Progenitor cell of endocrine pancreas (in vitro differentiated cells): Measurements from ENCODE around the gene MYL2. TPM values are rescaled to one million over a fixed set of nuclear protein-coding genes. Genes with fewer than 3 reads are reported as not detected.

Source experiments
- DNase-seq: peaks from one replicate; pipeline ENCODE4 v3.0.0; 2021; ENCODE audit warnings: low spot score; ENCODE audit not compliant: unreplicated experiment
- H3K27ac Mint-ChIP-seq: 2 replicates; pipeline ENCODE4 v1.8.0; 2021; ENCODE audit warnings: mild to moderate bottlenecking, moderate library complexity, mixed read lengths
- H3K27me3 Mint-ChIP-seq: 2 replicates; pipeline ENCODE4 v1.8.0; 2021; ENCODE audit warnings: mixed read lengths
- H3K36me3 Mint-ChIP-seq: 2 replicates; pipeline ENCODE4 v1.8.0; 2022; ENCODE audit warnings: mixed read lengths; ENCODE audit not compliant: insufficient read depth
- H3K4me1 Mint-ChIP-seq: 2 replicates; pipeline ENCODE4 v1.8.0; 2021; ENCODE audit warnings: low read depth, mixed read lengths
- H3K4me3 Mint-ChIP-seq: 2 replicates; pipeline ENCODE4 v1.8.0; 2021; ENCODE audit warnings: low read depth, mild to moderate bottlenecking, moderate library complexity, mixed read lengths
- H3K9me3 Mint-ChIP-seq: 2 replicates; pipeline ENCODE4 v1.8.0; 2021; ENCODE audit warnings: low read depth, mixed read lengths
- CTCF ChIP-seq: fragments of 200-600 bp; sonication (generic); IDR thresholded peaks from one replicate; pipeline ENCODE4 v1.5.0; 2021; ENCODE audit warnings: antibody characterized with exemption, mild to moderate bottlenecking; ENCODE audit not compliant: unreplicated experiment
- total RNA-seq: library from RNA; stranded (reverse); gene quantifications from 2 replicates; pipeline ENCODE4 v1.2.1, GENCODE V29; 2021

MYL2 gene
- total RNA-seq, 1 donor from 2014 or later, result not detected

- no peaks in the 10 kb centered on the region for H3K36me3 Mint-ChIP-seq
- H3K27me3 Mint-ChIP-seq, result peaks cover 11% of the 10 kb centered on the region
- DNase-seq, result no peak
- no peak overlapping the region for H3K27ac Mint-ChIP-seq
- no peaks in the 10 kb centered on the region for H3K9me3 Mint-ChIP-seq
- peaks cover 7% of the 10 kb centered on the region for H3K4me1 Mint-ChIP-seq
- no peak overlapping the region for H3K4me3 Mint-ChIP-seq
- TF ChIP-seq CTCF, result no peak
Observed at GRCh38 chr12:110922652-110923051, 2.3 kb upstream of the MYL2 start.

- Mint-ChIP-seq H3K36me3 (no peaks in the 10 kb centered on the region), H3K4me3 (no peak overlapping the region), H3K27me3 (peaks cover 13% of the 10 kb centered on the region), H3K9me3 (no peaks in the 10 kb centered on the region), H3K4me1 (peaks cover 7% of the 10 kb centered on the region), H3K27ac (no peak overlapping the region)
- no peak for TF ChIP-seq CTCF
- no peak for DNase-seq
Observed at GRCh38 chr12:110921262-110921661, 883 bp upstream of the MYL2 start.

- no peak overlapping the region for H3K4me3 Mint-ChIP-seq
- H3K4me1 Mint-ChIP-seq, result peaks cover 7% of the 10 kb centered on the region
- H3K27ac Mint-ChIP-seq, result no peak overlapping the region
- H3K9me3 Mint-ChIP-seq, result no peaks in the 10 kb centered on the region
- no peak for TF ChIP-seq CTCF
- peaks cover 13% of the 10 kb centered on the region for H3K27me3 Mint-ChIP-seq
- no peaks in the 10 kb centered on the region for H3K36me3 Mint-ChIP-seq
- no peak for DNase-seq
Observed at GRCh38 chr12:110919720-110920119, 659 bp downstream of the MYL2 start.

- TF ChIP-seq CTCF, result no peak
- no peak overlapping the region for H3K27ac Mint-ChIP-seq
- H3K9me3 Mint-ChIP-seq, result no peaks in the 10 kb centered on the region
- DNase-seq, result no peak
- H3K4me1 Mint-ChIP-seq, result peaks cover 7% of the 10 kb centered on the region
- H3K36me3 Mint-ChIP-seq, result no peaks in the 10 kb centered on the region
- H3K27me3 Mint-ChIP-seq, result peaks cover 15% of the 10 kb centered on the region
- H3K4me3 Mint-ChIP-seq, result no peak overlapping the region
Observed at GRCh38 chr12:110917961-110918360, 2.4 kb downstream of the MYL2 start.

- Mint-ChIP-seq H3K27me3 (peaks cover 15% of the 10 kb centered on the region), H3K4me1 (peaks cover 7% of the 10 kb centered on the region), H3K36me3 (no peaks in the 10 kb centered on the region), H3K4me3 (no peak overlapping the region), H3K9me3 (no peaks in the 10 kb centered on the region), H3K27ac (no peak overlapping the region)
- no peak for TF ChIP-seq CTCF
- no peak for DNase-seq
Observed at GRCh38 chr12:110917467-110917866, 2.9 kb downstream of the MYL2 start.
